Bone marrow (tissue), 2 donors: ENCODE results near the gene COQ8A.
"Not testable (repeated sequence)": the region's sequence is repeated elsewhere in the genome, so short reads cannot be mapped to it uniquely, and the experiment has no call there.

ENCODE experiments used
- DNase-seq, 2 donors: peaks; one replicate each; lab custom pipeline; 2025; lab: John Stamatoyannopoulos, UW

The COQ8A gene

DNA sequence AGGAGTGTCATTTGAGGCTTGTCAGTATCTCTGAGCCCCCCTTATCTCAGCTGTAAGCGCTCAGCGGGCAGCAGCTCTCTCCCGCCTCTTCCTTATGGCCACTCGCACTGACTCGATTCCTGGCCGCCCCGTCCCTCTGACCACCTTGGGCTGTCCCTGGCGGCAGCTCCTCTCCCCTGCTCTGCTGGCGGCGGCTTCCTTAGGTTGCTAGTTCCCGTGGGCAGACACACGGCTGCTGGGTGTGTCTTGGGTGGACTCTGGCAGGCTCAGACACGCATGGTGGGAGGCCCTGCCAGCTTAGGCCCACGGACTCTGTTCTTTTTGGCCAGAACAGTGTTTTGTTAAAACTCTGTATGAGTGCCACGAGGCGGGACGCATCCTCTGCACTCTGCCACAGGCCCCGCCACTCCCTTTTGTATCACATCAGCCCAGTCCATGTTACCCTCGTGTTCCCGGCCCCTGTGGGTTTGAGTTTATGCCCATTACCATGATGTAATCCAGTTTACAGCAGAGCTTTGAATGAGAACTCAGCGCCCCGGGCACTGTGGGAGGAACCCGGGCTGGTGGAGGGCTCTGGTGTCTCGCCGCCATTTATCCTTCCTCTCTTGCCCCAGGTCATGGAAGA is 45.9 kb downstream of the COQ8A start:
- no peak for DNase-seq

DNA sequence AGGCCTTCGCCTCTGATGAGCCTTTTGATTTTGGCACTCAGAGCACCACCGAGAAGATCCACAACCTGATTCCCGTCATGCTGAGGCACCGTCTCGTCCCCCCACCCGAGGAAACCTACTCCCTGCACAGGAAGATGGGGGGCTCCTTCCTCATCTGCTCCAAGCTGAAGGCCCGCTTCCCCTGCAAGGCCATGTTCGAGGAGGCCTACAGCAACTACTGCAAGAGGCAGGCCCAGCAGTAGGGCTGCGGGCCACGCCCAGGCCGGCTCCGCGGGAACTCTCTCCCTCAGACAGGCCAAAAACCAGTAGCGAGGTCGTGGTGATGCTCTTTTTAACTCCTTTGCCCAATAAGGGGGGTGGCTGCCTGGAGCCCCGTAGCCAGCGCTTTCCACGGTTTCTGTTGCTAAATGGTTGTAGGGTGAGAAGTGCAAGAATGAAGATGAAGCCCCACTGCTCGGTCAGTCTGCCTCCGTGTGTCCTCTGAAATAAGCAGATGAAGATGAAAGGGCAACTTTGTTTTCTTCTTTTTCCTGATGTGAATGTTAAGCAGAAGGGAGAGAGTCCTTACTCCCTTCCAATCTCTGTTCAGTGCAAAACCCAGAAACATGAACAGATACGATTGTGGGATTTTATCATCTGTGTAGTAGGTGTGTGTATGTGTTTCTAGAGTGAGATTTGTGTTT is 46.5 kb downstream of the COQ8A start:
- DNase-seq = no peak

GRCh38 chr1:226987179-226987536 is 47.1 kb downstream of the COQ8A start:
- no peak for DNase-seq

GRCh38 chr1:226987623-226988333 is 47.7 kb downstream of the COQ8A start:
- no peak for DNase-seq

GRCh38 chr1:226988334-226988666 is 48.2 kb downstream of the COQ8A start:
- DNase-seq = no peak

- DNase-seq = peak in 1 of 2 donors; percentile 11
Observed at GRCh38 chr1:226989085-226989920, 49.2 kb downstream of the COQ8A start.

GRCh38 chr1:226990133-226990716 is 50.1 kb downstream of the COQ8A start:
- DNase-seq = peak in 1 of 2 donors; percentile 58

- no peak for DNase-seq
Observed at GRCh38 chr1:226991920-226992319, 51.8 kb downstream of the COQ8A start.

DNA sequence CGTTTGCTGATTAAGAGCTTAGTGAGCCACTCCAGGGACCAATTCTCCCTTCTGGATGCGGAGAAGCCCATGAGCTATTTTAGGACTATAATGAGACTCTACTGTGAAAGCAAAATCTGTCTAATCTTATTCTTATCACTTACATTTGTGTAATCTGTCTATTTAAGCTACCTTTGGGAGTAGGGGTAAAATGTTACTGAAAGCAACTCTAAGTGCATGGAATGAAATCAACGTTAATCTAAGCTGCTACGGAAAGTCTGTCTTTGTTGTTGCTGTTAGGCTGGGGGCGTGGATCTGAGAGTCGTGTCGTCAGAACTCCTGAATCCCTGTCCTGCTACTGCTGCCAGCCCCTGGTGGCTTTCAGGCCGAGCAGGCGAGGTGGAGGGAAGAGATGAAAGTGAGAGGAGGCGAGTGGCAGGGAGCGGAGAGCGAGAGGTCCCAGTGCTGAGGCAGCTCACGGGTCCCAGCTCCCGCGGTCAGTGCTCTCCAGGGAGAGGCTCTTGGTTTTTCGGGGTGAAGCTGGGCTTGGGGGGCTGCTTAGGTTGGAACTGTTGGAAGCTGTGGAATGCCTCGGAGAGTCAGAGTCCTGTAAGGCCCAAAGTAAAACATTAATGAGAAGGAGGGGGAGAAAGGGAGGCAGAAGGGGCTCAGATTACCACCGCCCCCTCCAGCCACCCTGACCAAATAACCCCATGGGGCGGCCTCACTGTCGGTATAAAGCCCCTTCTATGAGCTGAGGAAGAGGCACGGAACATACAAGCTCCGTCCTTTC is 53.9 kb downstream of the COQ8A start:
- DNase-seq = no peak

DNA sequence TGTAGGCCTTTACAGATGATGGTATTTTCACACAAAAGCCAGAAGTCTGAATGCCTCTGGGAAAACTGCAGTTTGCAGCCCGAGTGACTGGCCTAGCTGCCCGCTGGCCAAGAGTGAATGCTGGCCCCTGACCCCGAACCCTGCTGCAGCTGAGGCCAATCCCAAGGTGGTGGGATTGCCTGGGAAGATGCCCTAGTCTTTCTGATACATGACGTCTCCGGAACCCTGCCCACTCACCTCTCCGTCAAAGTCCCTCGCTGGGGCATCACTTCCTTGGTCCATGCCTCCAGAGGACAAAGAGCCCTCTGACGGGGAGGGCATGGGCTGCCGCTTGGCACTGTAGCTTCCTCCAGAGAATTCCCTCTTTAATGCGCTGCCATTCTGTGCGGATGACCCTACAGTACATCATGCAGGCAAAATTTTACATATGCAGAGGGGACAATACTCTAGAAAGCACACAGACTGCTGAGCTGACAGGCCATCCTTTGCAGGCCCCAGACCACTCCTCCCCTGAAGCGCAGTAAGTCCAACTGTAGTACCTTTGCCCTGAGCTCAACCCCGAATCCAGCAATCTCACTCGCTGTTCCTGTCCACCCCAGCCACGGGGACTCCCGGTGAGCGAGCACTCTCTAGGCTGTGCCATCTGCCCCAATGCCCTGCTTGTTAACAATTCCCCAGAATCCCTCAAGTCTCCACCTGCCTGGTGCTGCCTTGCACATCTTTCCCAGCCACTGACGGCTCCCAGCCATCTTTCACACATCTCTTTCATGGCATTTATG is 54.7 kb downstream of the COQ8A start:
- DNase-seq = no peak

GRCh38 chr1:226995365-226996332 is 55.6 kb downstream of the COQ8A start:
- DNase-seq = no peak

GRCh38 chr1:226999579-226999978 is 59.5 kb downstream of the COQ8A start:
- DNase-seq = not testable (repeated sequence)

DNA sequence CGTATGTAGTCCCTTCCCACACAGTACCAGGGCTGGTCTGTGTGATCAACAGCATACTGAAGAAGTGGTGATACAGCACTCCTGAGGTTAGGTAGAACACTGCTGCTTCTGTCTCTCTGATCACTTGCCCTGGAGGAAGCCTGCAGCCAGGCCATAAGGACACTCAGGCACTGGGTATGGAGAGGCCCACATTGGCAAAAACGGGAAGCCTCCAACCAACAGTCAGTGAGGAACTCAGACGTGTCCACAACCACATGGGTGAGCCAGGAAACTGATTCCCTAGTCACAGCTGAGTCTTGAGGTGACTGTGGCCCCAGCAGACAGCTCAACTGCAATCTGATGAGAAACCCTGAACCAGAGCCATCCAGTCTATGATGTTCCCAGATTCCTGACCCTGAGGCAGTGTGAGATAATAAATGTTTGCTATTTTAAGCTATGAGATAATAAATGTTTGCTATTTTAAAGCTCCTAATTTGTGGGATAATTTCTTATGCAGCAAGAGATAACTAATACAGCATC is 62.5 kb downstream of the COQ8A start:
- DNase-seq = no peak

DNA sequence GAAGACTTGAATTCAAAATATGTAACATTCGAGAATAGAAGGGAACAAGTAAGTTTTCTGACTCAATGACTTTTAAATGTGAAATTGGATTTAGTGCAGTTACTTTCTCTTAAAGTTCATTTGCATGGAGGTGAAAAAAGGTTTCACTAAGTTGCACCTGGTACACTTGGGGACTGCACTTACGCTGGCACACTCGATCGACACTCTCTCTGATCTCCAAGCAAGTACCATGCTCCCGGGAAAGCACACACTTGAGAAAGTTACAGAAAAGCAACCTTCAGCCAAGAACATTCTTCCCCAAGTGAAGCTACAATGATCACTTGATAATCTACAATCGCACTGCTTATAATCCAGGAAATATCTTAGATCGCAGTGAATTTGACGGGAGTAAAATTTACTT is 63.1 kb downstream of the COQ8A start:
- no peak for DNase-seq

GRCh38 chr1:227004796-227005195 is 64.7 kb downstream of the COQ8A start:
- DNase-seq = no peak

- DNase-seq = no peak
Observed at GRCh38 chr1:227006226-227006796, 66.2 kb downstream of the COQ8A start.

DNA sequence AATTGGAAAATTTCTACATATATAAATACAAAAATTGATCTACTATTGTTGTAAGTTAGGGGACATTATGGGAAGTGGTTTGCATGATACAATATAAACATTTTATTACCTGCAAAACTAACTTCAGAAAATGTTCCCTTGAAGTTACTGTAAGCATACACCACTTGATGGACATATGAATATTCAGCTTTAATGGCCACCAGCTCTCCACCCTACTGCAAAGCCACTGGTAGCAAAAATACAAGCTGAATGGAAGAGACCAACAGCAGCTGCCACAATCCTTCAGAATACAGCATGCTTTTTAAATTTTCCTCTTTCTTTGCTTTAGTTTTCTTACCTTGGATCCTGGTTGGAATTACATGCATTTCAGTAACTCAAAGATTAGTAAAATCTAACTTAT is 69.8 kb downstream of the COQ8A start:
- no peak for DNase-seq

DNA sequence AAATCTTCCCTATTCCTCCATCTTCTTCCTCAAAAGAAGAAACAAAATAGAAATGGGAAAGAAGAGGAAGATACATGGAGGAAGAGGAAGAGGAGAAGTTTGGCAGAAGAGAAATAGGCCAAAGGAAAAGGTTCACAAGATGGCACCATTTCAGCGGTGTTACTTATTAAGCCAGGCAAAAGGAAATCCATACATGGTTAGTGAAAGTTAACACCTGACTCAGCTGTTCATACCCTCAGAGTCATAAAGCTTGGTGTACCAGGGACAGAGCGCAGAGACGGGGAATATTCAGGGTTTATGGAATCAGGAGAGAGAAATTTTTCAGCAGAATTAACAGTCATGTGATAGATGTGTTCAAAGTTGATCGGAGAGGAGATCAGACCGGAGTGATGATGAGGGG is 70.6 kb downstream of the COQ8A start:
- DNase-seq = no peak

GRCh38 chr1:227016990-227017389 is 76.9 kb downstream of the COQ8A start:
- DNase-seq = no peak
